Mucosa of gallbladder (tissue), 1 donor: Measurements from ENCODE around the gene LGALS3BP. TPM values are rescaled to one million over a fixed set of nuclear protein-coding genes. Genes with fewer than 3 reads are reported as not detected.

Experiments
- DNase-seq: peaks from one replicate; pipeline ENCODE4 v3.0.0-alpha.2; 2020; ENCODE audit warnings: low spot score
- total RNA-seq: library from RNA; stranded (reverse); gene quantifications from one replicate; pipeline ENCODE4 v1.2.1, GENCODE V29; 2021
- donor health status: DM: no; HTN: no; CAD: no.

The LGALS3BP gene
- total RNA-seq, 1 donor from 2014 or later = 761 TPM

DNA sequence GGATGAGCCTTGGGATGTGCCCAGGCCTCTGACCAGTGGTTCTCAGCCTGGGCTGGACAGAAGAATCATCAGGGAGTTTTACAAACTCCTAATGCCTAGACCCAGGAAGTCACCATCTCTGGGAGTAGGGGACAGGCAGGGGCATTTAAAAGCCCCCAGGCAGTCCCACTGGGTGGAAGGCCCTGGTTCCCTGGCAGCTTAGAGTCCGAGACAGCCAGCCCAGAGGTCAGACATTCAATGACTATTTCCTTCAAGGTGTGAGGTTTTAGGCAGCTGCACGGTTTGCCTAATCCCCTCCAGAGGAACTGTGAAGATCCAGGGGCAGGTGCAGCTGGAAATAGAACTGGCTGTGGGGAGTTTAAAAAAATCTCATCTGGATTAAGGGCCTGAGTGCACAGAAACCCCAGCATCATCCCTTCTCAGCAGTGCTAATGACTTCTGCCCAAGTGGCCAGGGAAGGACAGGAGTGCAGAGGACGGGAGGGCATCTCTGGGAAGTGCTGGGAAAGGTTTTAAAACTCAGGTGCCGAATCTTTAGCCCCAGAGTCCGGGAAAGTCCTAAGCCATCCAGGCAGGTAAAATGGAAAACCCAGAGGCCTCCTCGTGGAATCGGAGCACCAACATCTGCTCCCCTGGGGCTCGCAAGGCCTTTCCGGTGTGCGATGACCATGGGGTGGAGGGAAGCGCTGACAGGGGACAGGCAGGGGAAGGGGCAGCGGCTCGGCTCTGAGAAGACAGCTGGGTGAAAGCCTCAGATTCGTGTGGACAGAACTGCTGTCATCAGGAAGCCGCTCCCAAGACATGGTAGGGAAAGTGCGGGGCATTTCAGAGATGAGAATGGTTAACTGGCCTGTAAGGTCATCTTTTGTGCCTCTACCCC, 1.5 kb upstream of the LGALS3BP start:
- DNase-seq = no peak

DNA sequence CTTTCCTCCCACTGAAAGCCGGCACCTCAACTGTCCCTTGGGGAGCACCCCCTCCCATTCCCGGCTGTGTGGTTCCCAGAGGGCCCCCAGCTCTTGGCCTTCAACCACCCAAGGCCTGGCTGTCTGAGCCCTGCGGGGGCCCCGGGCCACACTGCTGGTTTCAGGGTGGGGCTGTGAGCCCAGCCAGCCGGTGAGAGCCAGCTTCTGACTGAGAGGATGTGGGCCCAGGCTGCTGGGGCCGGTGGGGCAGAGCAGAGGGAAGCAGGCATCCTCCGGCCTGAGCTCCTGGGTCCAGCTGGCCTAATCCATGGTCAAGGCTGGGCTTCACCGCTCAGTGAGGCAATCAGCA, 875 bp upstream of the LGALS3BP start:
- no peak for DNase-seq

DNA sequence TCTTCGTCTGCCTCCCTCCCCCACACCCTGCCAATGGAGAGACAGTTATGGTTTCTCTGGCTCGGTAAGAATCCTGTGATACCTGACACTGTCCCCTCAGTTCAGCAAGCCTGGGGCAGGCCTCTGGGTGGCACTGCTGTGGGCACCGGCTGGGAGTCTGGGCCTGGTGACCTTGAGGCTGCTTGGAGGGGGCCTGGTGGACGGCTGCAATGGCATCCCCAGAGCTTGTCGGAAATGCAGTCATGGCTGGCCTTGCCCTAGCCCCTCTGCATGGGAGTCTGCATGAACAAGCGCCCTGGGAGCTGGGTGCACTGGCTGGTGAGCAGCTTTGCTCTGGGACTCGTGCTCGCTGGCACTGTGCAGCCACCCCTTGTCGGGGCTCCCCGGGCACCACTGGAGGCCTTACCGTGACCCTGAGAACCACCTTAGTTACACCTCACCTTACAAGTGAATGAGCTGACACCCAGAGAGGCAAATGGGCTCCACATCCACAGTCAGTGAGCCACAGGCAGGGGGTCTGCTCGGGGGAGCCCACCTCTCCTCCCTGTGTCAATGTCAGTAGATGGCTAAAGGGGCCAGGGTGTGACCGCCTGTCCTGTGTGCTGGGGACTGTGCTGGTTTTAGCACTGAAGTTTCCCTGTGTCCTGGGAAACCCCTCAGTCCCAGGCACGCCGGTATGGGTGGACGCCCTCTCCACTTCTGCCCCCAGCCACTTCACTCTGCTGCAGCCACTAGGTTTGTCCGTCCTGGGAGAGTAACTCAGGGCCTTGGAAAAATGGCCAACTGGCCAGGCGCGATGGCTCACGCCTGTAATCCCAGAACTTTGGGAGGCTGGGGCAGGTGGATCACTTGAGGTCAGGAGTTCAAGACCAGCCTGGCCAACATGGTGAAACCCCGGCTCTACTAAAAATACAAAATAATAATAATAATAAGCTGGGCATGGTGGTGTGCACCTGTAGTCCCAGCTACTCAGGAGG, 1.4 kb downstream of the LGALS3BP start:
- DNase-seq = no peak

DNA sequence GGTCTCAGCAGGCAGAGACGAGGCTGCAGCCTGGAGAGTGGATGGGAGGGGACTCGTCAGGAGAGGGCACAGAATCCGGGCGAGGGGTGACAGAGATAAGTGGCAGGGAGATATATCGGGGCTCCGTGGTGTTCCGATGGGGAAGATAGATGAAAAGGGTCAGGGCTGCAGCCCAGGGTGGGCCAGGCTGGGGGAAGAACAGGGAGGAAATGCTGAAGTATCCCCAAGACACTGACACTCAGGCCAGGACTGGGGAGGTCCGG, 2.1 kb downstream of the LGALS3BP start:
- DNase-seq = no peak

DNA sequence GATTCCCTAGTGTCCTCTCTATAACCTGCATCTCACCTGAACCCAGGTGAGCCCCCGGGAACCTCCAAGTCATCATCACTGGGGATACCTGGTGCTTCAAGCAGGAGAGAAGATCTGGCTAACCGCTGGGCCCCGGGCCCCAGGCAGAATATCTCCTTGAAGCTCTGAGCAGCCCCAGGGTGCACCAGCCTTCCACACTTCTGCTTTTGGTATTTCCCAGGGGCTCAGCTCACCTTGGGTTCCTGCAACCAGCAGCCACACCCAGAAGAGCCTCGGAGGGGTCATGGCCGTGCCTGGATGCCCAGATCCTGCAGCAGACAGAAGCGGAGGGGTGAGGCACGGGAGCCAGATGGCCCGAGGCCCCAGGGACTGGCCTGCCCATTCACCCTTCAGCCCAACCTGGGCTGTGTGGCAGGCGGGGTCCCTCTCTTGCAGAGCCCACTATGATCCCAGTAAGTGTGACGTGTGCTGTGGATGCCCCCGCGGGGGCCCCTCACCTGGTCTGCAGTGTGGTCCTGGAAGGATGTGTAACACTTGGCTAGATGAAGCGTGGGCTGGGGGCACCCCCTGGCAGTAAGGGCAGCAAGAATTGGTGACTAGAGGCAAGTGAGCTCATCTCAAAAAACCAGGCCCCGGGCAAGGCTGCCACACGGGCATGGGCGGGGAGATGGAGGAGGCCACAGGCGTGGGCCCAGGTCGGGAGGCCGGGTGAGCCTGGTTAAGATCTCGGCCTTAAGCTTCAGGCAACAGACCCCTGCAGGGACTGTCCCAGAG, 2.6 kb downstream of the LGALS3BP start:
- DNase-seq = no peak

DNA sequence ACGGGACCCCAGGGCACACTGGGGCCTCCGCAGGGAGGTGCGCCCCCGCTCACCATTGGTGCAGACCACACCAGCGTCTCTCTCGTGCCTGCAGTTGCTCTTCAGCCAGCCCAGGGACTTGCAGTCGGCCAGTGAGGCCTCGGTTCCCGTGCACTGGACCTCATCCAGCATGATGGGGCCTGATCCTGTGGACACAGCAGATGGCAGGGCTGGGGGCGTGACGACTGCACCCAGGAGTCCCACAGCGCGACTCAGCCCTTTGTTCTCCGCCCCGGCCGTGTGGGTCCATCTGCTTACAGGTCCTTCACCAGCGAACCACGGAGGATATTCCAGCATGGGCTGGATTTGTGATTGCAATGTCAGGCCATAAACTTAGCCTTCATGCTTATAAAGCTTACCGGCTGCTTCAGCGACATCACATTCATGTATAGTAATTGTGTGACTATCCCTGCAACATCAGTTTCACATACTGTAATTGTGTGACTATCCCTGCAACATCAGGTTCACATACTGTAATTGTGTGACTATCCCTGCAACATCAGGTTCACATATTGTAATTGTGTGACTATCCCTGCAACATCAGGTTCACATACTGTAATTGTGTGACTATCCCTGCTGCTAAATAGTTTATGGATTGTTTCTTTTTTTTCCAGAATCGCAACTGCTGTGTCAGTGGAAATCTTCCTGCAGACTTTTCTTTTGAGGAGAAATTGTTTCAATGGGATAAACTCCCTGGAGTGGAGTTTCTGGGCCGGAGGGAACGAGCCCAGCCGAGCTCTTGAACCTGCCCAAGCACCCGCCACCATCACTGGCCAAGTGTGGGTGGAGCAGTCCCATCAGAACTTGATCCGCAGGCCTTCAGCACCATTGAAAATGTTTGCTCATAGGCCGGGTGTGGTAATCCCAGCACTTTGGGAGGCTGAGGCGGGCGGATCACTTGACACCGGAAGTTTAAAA, 4.8 kb downstream of the LGALS3BP start:
- peak; percentile 71 for DNase-seq

DNA sequence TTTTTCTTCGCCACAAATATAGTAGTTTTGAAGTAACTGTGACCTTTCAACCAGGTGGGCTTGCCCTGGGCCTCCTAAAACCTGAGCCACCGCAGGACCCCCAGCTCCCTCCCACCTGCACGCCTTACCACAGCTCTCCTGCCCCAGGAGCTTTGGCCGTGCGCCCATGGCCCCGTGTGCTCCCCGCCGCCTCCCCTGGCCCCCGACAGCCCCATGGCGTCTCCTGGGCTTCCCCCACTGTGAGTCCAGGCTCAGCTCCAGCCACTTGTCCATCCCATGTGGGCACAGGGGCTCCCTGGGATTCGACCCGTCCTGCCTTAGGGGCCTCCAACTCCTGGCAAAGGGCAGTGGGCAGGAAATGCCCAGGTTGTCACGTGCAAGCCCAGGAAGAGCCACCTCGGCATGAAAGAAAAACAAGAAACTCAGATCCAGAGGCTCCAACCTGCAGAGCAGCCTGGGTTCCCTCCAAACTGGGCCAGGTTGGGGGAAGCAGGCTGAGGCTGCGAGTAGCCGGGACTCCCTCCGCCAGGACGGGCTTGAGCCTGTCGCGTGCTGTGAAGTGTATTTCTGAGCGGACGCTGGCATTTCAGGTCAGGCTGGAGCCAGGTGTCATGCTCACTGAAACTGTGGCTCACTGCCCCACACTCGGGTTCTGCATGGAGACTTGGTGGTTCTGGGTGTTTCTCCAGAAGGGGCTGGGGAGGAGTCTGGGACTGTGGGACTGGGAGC, 5.8 kb downstream of the LGALS3BP start:
- no peak for DNase-seq

DNA sequence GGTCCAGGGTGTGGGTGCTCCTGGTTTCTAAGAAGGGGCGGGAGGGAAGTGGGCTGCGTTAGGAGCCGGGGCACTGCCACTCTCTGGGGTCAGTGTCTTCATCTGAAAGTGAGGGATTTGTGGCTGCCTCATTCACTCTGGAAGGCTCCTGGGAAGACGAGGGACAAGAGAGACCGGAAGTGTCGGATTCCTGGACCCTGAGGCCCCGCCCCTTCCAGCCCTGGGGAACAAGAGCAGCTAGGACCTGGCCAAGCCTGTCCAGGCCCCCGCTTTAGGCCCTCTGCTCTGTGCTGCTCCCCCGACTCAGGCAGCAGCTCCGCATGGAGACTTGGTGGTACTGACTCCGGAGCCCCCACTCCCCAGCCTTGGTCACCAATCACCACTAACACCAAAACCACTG, 6.5 kb downstream of the LGALS3BP start:
- no peak for DNase-seq

DNA sequence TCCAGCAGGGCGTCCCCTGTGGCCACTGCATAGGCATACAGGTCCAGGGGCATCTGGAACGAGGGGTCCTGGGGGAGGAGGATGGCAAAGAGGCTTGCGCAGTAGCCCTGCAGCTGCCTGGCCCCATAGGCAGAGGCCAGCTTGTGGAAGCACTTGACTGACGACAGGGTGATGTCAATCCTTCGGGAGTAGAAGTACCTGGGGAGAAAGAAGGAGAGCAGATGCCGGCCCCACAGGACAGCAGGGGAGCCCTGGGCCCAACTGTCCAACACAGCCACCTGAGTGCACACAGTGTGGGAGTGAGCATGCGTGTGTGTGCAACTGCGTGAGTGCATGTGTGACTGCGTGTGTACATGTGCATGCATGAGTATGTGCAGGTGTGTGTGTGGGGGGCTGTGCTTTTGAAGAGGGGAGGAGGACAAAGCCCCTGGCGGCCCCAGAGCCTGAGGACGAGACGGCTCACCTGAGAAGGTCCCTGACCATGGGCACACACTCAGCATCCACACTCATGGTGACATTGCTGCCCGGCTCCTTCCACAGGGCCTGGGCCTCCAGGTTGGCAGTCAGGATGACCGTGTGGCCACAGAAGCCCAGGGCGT, 7.1 kb downstream of the LGALS3BP start:
- no peak for DNase-seq

DNA sequence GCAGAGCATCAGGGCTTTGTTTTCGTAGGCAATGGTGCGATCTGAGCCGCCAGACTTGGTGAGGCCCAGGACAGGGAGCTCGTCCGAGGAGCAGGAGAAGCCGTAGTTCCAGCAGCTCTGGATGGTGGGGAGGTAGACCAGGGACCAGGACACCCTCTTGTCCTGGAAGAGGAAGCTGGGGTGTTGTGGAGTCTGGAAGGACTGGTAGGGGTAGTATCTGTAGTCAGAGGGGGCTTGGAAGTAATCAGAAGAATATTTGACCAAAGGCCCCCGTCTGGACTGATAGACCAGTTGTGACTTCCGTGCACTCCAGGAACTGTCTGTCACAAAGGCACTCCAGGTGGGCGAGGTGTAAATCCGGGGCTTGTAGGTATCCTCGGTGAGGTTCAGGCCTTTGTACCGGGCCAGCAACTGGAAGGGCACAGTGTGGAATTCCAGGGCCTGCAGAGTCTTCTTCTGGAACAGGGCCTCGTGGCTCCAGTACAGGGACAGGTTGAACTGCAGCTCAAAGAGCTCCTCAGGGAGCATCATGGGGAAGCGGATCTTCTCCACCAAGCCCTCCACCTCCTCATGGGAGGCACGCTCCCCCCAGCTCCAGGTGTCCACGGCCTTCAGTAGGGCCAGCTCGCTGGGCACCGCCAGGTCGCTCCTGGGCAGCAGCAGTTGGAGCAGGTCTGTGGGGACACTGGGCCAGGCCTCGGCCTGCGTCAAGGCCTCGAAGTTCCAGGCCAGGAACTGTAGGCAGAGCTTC, 7.8 kb downstream of the LGALS3BP start:
- no peak for DNase-seq

DNA sequence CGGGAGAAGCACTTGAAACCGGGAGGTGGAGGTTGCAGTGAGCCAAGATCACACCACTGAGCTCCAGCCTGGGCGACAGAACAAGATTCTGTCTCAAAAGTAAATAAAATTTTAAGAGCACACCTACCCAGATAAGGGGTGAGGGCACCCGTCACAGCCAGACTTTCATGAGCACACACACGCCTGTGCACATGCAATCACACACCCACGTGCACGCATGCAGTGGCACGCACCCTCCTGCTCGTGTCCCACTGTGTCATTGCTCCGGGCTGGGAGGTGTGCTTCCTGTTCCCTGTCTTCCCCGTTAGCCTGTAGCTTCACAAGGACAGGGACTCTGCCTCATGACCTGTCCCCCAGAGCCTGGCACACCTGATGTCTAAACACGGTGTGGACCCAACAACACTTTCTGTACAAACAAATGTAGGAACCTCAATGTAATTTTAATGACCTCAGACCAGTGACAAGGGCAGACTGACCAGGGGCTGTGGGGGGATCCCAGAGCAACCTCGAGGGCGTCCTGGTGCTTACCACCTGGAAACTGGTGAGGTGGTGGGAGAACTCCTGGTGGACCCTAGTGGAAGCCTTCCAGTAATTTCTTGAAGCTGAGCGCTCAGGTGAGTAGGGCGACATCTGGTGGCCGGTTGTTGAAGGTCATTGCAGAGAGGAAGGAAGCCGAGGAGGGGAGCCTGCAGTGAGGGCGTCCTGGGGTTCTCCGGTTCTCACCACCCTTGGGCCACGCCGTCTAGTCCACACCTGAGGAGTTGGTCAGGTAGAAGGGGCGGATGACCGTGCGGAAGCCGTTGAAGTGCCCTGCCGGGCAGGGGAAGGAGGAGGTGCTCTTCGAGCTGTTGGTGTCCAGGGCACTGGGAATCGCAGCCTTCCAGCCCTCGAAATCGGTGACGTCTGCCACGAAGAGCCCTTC, 8.6 kb downstream of the LGALS3BP start:
- peak; percentile 83 for DNase-seq

DNA sequence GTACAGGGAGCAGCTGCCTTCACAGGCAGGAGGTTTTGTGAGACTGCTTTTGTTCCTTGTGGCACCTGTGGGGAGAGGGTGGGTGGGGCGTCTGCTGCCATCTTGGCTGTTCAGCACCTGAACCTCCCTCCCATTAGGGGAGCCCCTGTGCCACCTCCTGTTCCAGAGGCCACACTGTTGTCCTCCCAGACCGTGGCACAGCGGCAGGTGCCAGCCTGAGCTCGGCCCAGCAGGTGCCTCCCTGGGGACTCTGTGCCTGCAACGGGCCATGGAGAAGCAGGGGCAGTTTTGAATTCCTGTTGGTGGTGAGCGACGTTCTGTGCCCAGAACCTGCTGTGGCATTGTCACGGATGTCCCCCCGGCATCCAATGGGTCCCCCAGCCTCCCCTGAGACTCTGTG, 9.9 kb downstream of the LGALS3BP start:
- DNase-seq = no peak

DNA sequence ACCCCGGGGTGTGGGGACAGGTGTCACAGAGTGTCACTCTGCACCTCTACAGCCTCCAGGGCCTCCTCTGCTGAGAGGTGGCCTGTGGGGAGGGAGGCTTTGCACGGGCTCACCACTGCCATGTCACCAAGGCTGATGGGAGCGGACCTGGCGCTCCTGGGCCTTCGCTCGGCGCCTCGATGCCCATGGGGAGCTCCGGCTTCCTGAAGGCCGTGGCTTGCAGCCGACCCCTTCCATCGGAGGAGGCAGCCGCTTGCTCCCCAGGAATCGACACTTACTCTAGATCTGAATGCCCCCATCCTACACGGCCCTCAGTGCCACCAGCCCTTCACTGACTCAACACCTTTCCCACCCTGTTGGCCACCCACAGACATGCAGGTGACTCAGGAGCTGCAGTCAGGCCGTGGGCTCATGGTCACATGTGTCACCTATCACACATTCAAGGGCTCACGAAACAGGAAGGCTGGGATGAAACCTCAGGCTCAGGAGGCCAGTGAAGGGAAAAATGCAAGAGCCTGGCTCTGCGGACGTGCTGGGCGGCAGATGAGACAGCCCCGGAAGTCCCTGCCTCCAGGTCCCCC, 11.9 kb downstream of the LGALS3BP start:
- DNase-seq = no peak

DNA sequence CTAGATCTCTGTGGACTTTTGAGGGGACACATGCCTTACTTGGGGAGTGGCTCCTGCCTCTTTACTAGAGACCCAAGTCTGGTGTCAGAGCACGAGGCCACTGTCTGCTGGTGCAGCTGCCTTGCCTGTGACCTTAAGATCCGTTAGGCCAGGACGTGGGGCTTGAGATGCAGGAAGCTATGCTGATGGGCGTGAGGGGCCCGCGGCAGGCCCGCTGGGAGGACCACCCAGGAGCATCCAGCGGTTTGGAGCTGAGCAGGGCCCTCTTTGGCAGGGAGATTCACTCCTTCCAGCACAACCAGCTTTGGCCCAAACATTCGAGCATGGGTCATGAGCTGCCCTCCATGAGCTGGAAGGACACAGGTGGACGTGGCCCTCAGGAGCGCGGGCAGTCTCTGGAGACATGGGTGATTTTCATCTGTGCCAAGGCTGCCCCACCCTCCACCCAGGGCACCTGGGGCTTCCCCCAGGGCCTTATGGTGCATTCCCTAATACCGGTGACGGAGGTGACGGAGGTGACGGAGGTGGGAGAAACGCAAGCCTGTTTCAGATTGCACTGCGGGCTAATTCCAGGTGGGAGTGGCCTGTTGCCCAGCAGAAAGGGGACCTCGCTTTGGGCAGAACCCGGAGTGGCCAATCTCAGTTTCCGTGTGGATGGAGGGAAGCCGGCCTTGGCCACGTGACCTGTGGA, 12.7 kb downstream of the LGALS3BP start:
- DNase-seq = no peak

DNA sequence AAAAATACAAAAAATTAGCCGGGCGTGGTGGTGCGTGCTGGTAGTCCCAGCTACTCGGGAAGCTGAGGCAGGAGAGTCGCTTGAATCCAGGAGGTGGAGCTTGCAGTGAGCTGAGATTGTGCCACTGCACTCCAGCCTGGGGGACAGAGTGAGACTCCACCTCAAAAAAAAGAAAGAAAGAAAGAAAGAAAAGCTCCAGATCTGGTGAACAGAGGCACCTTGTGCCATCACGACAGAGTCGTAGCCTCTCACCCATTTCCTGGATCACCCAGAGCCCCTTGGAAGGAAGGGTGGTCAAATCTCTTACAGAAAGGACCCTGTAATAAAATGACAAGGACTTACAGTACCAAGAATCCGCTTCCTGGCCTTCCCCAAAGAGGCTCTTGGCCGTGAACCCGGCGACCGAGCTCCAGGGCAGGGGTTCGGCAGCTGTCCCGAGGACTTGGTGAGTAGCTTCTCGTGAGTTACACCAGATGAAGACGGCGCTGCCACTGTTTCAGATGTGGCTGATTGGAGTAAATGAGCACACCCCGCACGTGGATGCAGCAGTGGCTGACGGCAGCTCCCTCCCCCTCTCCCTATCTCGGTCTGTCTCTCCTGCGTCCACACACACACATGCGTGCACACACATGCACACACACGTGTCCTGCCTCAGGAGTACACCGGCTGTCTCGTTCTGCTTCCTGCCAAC, 13.5 kb downstream of the LGALS3BP start:
- no peak for DNase-seq

DNA sequence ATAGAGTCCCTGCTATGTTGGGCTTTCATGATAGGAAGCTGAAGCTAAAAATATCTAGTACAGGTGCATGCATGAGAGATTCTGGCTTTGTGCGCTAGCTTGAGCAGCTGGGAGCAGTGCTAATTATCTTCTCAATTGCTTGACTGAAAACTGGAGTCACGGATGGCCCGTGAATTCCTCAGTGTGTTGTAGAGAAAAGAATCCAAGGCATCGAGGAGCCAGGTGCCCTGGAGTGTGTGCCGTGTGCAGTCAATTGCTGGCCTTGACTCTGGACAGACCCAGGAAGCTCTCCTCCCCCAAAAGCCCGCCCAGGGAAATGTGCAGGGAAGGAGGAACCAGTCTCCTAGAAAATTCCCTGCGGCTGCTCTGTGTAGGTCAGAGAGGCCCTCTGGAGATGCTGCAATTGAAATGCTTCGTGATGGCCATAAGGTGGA, 14.2 kb downstream of the LGALS3BP start:
- DNase-seq = no peak
